ENCODE results near the gene KHSRP.
"Not testable (repeated sequence)": the region's sequence is repeated elsewhere in the genome, so short reads cannot be mapped to it uniquely, and the experiment has no call there.

Gene KHSRP

DNA sequence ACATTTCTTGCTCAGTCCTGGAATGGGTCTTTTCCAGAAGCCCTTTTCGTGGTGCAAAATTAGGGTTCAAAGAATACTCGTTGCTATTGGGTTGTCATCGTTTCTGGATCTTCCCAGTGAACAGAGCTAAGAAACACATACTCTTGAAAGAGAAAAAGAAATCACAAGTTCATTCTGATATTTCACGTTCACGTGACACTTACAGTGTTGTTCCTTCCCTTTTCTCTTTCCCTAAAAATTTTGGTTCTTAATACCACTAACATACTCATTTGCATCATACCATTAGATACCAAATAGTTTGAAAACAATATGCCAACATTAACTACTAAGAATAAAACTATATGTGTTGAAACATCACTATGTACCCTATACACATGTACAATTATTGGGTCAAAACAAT, 18.2 kb downstream of the KHSRP start:
- TF ChIP-seq, protein P1, sequence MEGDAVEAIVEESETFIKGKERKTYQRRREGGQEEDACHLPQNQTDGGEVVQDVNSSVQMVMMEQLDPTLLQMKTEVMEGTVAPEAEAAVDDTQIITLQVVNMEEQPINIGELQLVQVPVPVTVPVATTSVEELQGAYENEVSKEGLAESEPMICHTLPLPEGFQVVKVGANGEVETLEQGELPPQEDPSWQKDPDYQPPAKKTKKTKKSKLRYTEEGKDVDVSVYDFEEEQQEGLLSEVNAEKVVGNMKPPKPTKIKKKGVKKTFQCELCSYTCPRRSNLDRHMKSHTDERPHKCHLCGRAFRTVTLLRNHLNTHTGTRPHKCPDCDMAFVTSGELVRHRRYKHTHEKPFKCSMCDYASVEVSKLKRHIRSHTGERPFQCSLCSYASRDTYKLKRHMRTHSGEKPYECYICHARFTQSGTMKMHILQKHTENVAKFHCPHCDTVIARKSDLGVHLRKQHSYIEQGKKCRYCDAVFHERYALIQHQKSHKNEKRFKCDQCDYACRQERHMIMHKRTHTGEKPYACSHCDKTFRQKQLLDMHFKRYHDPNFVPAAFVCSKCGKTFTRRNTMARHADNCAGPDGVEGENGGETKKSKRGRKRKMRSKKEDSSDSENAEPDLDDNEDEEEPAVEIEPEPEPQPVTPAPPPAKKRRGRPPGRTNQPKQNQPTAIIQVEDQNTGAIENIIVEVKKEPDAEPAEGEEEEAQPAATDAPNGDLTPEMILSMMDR (IDR thresholded peaks at IDR 0.05; ENCODE audit: borderline replicate concordance, control extremely low read depth, extremely low read depth, insufficient read depth, missing control alignments): no peak

DNA sequence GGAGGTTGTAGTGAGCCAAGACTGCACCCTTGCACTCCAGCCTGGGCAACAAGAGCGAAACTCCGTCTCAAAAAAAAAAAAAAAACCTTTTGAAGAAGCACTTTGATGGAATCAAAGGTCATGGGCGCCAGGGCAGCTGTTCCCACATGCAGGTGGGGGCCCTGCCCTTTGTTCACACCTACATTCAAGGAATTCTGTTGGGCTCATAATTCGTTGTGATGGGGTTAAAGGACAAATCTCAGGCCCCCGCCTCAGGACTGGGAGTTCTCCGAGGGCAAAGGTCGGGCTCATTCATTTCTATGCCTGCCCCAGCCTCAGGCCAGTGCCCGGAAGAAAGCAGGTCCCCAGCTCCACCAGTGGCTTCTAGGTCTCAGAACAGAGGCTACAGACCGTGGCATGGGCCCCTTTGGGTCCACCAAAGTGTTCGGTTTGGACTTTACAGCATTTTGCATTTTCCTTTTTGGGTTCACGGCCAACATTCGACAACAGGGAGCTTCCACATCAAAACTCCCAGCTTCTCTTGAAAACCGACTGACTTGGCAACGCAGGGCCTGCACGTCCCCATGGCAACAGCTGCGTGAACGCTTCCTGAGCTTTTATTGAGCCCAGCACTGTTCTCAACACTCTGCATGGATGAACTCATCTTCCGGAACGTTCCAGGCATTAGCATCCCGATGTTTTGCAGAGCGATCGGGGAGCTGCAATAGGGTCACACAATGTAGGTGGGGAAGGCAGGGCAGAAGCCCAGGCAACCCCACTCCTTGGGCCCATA, 21.6 kb downstream of the KHSRP start:
- TF ChIP-seq, protein P1 (IDR thresholded peaks at IDR 0.05; ENCODE audit: borderline replicate concordance, control extremely low read depth, extremely low read depth, insufficient read depth, missing control alignments): no peak
- DNase-seq (ENCODE audit: low spot score): no peak
- in situ Hi-C loops (cut with MboI; ENCODE audit: low sequenced_read_pairs, unreplicated experiment): no loop called here

More for the DNA sequence above, 18.2 kb downstream of the KHSRP start:
- no peak for DNase-seq (ENCODE audit: low spot score)
- in situ Hi-C loops (cut with MboI; ENCODE audit: low sequenced_read_pairs, unreplicated experiment): no loop called here

DNA sequence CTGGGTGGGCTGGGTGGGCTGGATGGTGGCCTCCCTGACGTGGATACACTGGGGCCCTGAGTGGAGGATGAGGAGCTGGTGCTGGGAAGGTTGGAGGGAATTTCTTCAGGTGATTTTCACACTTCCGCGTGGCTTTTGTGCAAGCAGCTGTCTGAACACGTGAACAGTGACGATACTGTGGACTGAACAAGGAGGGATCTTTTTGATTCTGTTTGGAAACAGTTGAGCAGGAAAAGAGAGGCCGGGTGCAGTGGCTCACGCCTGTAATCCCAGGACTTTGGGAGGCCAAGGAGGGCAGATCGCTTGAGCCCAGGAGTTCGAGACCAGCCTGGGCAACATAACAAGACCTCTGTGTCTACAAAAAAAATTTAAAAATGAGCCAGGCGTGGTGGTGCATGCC, 22.6 kb downstream of the KHSRP start:
- DNase-seq (ENCODE audit: low spot score): no peak
- in situ Hi-C loops (cut with MboI; ENCODE audit: low sequenced_read_pairs, unreplicated experiment): no loop called here
- TF ChIP-seq, protein P1 (IDR thresholded peaks at IDR 0.05; ENCODE audit: borderline replicate concordance, control extremely low read depth, extremely low read depth, insufficient read depth, missing control alignments): no peak

DNA sequence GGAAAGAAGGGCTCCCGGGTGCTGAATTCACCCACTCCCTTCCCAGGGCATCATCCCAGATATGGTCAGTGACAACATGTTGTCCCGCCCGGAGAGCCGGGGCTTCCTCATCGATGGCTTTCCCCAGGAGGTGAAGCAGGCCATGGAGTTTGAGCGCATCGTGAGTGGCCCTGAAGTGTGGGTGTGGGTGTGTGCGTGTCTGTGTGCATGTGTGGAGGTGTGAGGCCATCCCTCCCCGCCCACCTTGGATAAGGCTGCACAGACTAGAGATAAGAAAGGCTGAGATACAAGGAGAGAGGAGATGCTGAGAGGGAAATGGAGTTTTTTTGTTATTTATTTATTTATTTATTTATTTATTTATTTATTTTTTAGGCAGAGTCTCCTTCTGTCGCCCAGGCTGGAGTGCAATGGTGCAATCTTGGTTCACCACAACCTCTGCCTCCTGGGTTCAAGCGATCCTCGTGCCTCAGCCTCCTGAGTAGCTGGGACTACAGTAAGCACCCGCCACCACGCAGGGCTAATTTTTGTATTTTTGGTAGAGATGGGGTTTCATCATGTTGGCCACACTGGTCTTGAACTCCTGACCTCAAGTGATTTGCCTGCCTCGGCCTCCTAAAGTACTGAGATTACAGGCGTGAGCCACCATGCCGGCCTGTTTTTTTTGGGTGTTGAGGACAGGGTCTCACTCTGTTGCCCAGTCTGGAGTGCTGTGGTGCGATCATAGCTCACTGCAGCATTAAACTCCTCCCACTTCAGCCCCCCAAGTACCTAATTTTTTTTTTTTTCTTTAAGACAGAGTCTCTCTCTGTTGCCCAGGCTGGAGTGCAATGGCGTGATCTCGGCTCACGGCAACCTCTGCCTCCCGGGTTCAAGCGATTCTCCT, 24.3 kb downstream of the KHSRP start:
- DNase-seq (ENCODE audit: low spot score); in situ Hi-C loops (cut with MboI; ENCODE audit: low sequenced_read_pairs, unreplicated experiment): not testable (repeated sequence)

DNA sequence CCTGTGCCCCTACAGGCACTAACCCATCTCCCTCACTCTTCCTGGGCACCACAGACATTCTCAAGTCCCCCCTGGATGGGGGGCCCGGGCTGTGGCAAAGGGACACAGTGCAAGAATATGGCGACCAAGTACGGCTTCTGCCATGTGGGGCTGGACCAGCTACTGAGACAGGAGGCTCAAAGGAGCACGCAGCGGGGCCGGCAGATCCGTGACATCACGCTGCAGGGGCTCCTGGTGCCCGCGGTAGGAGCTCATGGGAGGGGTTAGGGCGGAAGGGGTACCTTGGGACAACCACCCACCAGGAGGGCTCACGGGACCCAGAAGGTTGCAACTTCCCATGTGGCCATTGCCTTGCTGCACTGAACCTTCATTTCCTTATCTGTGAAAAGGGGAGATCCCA, 28.3 kb downstream of the KHSRP start:
- in situ Hi-C loops (cut with MboI; ENCODE audit: low sequenced_read_pairs, unreplicated experiment): no loop called here
- TF ChIP-seq, protein P1 (IDR thresholded peaks at IDR 0.05; ENCODE audit: borderline replicate concordance, control extremely low read depth, extremely low read depth, insufficient read depth, missing control alignments): no peak
- no peak for DNase-seq (ENCODE audit: low spot score)

DNA sequence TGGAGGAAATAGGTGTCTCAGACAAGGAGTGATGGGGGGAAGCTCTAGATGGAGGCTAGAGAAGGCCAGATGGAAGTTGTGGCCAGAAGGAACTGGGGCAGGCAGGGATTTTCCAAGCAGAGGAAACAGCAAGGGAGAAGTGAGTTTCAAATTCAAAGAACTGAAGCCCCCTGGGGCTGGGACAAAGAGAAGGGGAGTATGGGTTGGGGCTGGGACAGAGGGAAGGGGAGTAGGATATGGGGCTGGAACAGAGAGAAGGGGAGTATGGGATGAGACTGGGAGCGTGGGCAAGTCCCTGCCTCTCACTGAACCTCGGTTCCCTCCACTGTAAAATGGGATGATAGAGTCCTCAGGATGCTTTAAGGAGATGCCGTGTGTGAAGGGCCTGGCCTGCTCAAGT, 29.8 kb downstream of the KHSRP start:
- TF ChIP-seq, protein P1 (IDR thresholded peaks at IDR 0.05; ENCODE audit: borderline replicate concordance, control extremely low read depth, extremely low read depth, insufficient read depth, missing control alignments): no peak
- in situ Hi-C loops (cut with MboI; ENCODE audit: low sequenced_read_pairs, unreplicated experiment): no loop called here
- DNase-seq (ENCODE audit: low spot score): no peak

DNA sequence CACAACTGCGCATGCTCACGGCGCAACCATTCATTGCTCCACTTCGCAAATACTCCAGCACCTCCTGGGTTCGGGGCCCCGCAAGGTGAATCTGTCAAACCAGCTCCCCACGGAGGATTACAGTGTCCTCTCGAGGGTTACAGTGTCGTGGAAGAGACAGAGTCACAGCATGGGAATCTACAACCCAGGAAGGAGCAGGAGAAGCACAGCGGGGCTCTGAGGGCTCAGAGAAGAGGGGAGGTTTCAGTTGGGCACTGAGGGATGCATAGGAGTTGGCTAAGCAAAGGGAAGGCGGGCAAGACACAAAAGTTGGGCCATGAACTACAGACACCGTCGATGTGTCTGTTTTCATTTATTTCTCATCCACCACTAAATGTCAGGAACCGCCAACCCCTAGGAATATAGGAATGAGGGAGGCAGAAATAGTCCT, 30.6 kb downstream of the KHSRP start:
- TF ChIP-seq, protein P1 (IDR thresholded peaks at IDR 0.05; ENCODE audit: borderline replicate concordance, control extremely low read depth, extremely low read depth, insufficient read depth, missing control alignments): no peak
- DNase-seq (ENCODE audit: low spot score): no peak
- in situ Hi-C loops (cut with MboI; ENCODE audit: low sequenced_read_pairs, unreplicated experiment): no loop called here
